ENCODE measurements around the gene NUP210.
A peak's percentile ranks its signal among the peaks of the same experiment; 100 is the strongest.

Gene NUP210

DNA sequence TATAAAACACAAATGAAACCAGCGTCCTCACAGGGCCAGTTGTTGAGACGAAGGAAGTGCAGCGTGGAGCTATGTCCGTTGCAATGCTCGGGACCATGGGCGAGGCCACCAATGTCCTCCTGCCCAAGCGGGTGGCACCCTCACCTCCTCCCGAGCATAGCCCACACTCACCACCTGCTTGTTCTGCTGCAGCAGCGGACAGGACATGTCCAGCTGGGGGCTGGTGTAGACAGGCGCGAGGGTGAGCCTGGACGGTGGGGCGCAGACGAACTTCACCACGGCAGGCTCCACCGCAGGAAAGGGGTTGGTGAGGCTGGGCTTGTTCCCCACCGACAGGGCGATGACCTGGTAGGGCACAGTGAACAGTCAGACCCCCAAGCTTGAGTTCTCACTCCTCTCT lies 62.1 kb downstream of the NUP210 start:
- peaks cover 25% of the 10 kb centered on the region for H3K4me1 ChIP-seq (ENCODE audit: insufficient read depth, low read length, poor library complexity, severe bottlenecking)
- H3K79me2 ChIP-seq (ENCODE audit: insufficient read depth, low read length) = no peaks in the 10 kb centered on the region
- no peaks in the 10 kb centered on the region for H3K27me3 ChIP-seq (ENCODE audit: insufficient read depth, low read length, poor library complexity, severe bottlenecking)
- no peaks in the 10 kb centered on the region for H3K9me2 ChIP-seq (replicated peaks; ENCODE audit: low read depth, low read length)
- H2AFZ ChIP-seq (ENCODE audit: low read length) = no peak overlapping the region
- TF ChIP-seq, protein P1, sequence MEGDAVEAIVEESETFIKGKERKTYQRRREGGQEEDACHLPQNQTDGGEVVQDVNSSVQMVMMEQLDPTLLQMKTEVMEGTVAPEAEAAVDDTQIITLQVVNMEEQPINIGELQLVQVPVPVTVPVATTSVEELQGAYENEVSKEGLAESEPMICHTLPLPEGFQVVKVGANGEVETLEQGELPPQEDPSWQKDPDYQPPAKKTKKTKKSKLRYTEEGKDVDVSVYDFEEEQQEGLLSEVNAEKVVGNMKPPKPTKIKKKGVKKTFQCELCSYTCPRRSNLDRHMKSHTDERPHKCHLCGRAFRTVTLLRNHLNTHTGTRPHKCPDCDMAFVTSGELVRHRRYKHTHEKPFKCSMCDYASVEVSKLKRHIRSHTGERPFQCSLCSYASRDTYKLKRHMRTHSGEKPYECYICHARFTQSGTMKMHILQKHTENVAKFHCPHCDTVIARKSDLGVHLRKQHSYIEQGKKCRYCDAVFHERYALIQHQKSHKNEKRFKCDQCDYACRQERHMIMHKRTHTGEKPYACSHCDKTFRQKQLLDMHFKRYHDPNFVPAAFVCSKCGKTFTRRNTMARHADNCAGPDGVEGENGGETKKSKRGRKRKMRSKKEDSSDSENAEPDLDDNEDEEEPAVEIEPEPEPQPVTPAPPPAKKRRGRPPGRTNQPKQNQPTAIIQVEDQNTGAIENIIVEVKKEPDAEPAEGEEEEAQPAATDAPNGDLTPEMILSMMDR (conservative IDR thresholded peaks at IDR 0.05; ENCODE audit: low read length) = no peak
- no peak for TF ChIP-seq EZH2phosphoT487 (IDR thresholded peaks at IDR 0.05; ENCODE audit: borderline replicate concordance)
- H3F3A ChIP-seq (ENCODE audit: low read depth) = no peaks in the 10 kb centered on the region
- H3K4me2 ChIP-seq (ENCODE audit: low read depth, low read length, poor library complexity, severe bottlenecking) = no peak overlapping the region
- H3K9ac ChIP-seq (ENCODE audit: low read depth, low read length, poor library complexity, severe bottlenecking) = no peak overlapping the region
- H3K4me3 ChIP-seq (ENCODE audit: low read length, poor library complexity, severe bottlenecking) = no peak overlapping the region
- no peaks in the 10 kb centered on the region for H4K20me1 ChIP-seq (ENCODE audit: insufficient read depth, low read length, poor library complexity, severe bottlenecking)
- H3K9me3 ChIP-seq (ENCODE audit: insufficient read depth, low read depth, low read length) = no peaks in the 10 kb centered on the region
- peaks cover 90% of the 10 kb centered on the region; the same call in 1 of the 2 replicates for H3K36me3 ChIP-seq (ENCODE audit: insufficient read depth, low read length)

DNA sequence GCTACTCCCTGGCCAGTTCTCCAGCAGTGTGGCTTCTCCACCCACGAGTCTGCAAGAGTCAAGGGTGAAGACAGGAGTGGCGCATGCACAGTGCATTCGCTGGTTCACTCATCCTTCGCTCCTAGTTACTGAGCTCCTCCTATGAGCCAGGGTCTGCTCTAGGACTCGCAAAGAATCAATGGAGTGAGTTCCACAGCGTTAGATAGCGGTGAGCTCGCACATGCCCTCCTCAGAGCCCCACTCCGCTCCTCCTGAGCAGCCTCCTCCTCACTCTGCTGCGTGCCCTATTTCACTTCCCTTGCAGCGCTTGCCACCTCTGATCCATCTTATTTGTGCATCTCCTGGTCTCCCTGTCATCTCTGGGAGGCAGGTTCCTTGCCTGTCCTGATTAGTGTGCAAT lies 63.0 kb downstream of the NUP210 start:
- Histone ChIP-seq H3F3A (ENCODE audit: low read depth) (no peaks in the 10 kb centered on the region), H3K27me3 (ENCODE audit: insufficient read depth, low read length, poor library complexity, severe bottlenecking) (no peaks in the 10 kb centered on the region), H3K4me1 (ENCODE audit: insufficient read depth, low read length, poor library complexity, severe bottlenecking) (peaks cover 27% of the 10 kb centered on the region), H4K20me1 (ENCODE audit: insufficient read depth, low read length, poor library complexity, severe bottlenecking) (no peaks in the 10 kb centered on the region), H3K9me3 (ENCODE audit: insufficient read depth, low read depth, low read length) (no peaks in the 10 kb centered on the region), H3K9ac (ENCODE audit: low read depth, low read length, poor library complexity, severe bottlenecking) (no peak overlapping the region), H3K36me3 (ENCODE audit: insufficient read depth, low read length) (peaks cover 91% of the 10 kb centered on the region; the same call in 1 of the 2 replicates), H3K4me2 (ENCODE audit: low read depth, low read length, poor library complexity, severe bottlenecking) (no peak overlapping the region), H3K9me2 (replicated peaks; ENCODE audit: low read depth, low read length) (no peaks in the 10 kb centered on the region), H3K4me3 (ENCODE audit: low read length, poor library complexity, severe bottlenecking) (no peak overlapping the region), H2AFZ (ENCODE audit: low read length) (no peak overlapping the region), H3K79me2 (ENCODE audit: insufficient read depth, low read length) (no peaks in the 10 kb centered on the region)
- TF ChIP-seq, protein P1 (conservative IDR thresholded peaks at IDR 0.05; ENCODE audit: low read length) = no peak
- no peak for TF ChIP-seq EZH2phosphoT487 (IDR thresholded peaks at IDR 0.05; ENCODE audit: borderline replicate concordance)

DNA sequence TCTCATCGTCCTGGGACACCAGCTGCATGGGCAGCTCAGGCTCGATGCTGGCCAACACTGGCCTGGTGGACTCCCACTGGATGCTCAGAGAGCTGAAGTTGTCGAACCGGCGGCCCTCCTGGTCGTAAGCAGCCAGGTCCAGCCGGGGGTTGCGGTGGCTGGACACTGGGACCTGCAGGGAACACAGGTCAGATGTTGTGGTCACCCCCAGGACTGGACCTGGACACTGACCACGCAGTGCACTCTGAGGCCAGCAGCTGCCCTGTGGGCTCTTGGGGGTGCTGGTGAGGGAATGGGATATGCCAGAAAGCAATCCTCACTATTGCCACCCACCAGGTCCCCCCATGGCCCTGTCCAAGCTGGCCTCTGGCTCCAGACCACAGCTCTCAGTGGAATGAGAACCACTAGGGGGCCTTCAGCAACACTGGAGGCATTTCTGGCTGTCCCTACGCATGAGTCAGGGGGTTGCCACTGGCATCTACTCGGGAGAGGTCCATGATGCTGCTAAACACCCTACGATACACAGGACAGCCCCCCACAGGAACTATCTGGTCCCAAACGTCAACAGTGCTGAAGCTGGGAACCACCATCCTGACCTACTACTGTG lies 66.1 kb downstream of the NUP210 start:
- TF ChIP-seq EZH2phosphoT487 (IDR thresholded peaks at IDR 0.05; ENCODE audit: borderline replicate concordance) = no peak
- TF ChIP-seq, protein P1 (conservative IDR thresholded peaks at IDR 0.05; ENCODE audit: low read length) = peak; percentile 48
- Histone ChIP-seq H3K27me3 (ENCODE audit: insufficient read depth, low read length, poor library complexity, severe bottlenecking) (no peaks in the 10 kb centered on the region), H3F3A (ENCODE audit: low read depth) (no peaks in the 10 kb centered on the region), H3K9me3 (ENCODE audit: insufficient read depth, low read depth, low read length) (no peaks in the 10 kb centered on the region), H3K9me2 (replicated peaks; ENCODE audit: low read depth, low read length) (no peaks in the 10 kb centered on the region), H2AFZ (ENCODE audit: low read length) (no peak overlapping the region), H4K20me1 (ENCODE audit: insufficient read depth, low read length, poor library complexity, severe bottlenecking) (no peaks in the 10 kb centered on the region), H3K4me2 (ENCODE audit: low read depth, low read length, poor library complexity, severe bottlenecking) (no peak overlapping the region), H3K79me2 (ENCODE audit: insufficient read depth, low read length) (no peaks in the 10 kb centered on the region), H3K4me3 (ENCODE audit: low read length, poor library complexity, severe bottlenecking) (no peak overlapping the region), H3K9ac (ENCODE audit: low read depth, low read length, poor library complexity, severe bottlenecking) (peak overlapping the region; percentile 57), H3K4me1 (ENCODE audit: insufficient read depth, low read length, poor library complexity, severe bottlenecking) (peaks cover 24% of the 10 kb centered on the region), H3K36me3 (ENCODE audit: insufficient read depth, low read length) (peaks cover 95% of the 10 kb centered on the region)
